ENCODE data around the gene ADAMTS7. TPM values are rescaled to one million over a fixed set of nuclear protein-coding genes. Genes with fewer than 3 reads are reported as not detected.
A peak's percentile ranks its signal among the peaks of the same experiment; 100 is the strongest.

Gene ADAMTS7
- total RNA-seq, 2 experiments from 2014 or later = not detected

DNA sequence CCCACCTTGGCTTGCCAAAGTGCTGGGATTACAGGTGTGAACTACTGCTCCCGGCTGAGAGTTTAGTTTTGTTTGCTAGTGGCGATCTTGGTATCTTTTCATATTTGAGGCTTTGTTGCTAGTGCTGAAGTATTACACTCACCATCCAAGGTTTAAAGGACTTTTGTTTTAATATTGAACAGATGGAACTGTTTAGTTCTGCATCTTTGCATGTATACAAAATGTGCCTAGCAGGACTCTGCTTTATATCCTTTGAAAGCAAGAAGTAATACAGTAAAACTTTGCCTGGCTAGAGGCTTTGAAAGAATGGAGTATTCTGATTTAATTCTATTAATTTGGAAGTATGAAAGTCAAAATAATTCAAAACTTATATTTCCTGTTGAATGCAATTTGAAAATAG, 92.4 kb downstream of the ADAMTS7 start:
- no peak for DNase-seq
- ATAC-seq = no peak
- H3K9me3 Mint-ChIP-seq (ENCODE audit: insufficient read depth) = no peaks in the 10 kb centered on the region

DNA sequence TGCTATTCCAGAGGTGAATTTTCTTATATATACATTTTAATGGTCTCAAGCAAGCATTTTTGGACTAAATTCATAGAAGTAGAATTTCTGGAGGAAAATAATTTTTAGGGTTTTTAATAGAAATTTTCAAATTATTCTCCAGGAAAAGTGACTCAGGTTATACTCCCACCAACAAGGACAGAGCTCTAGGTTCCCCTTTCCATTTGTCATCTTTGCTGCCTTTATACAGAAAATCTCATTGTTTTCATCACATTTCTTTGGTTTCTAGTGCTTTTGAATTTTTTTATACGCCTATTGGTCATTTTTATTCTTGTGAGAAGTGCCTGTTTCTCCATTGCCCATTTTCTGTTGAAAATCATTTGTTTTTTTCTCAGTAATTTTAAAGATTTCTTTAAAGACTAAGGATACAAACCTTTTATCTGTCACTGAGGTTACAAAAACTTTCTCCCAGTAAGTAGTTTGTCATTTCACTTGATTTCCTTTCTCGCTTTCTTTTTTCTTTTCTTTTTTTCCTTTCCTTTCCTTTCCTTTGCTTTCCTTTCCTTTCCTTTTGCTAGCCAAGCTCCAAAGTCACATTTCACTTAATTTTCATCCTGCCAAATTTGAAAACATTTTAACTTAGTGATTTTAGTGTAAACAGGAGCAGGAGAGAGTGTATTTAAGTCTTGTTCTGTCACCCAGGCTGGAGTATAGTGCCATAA, 93.2 kb downstream of the ADAMTS7 start:
- no peak for DNase-seq
- ATAC-seq = no peak
- Mint-ChIP-seq H3K9me3 (ENCODE audit: insufficient read depth) (no peaks in the 10 kb centered on the region), H3K27ac (no peak overlapping the region), H3K27me3 (ENCODE audit: low read depth) (peaks cover 25% of the 10 kb centered on the region), H3K4me3 (no peak overlapping the region), H3K36me3 (ENCODE audit: low read depth) (no peaks in the 10 kb centered on the region), H3K4me1 (ENCODE audit: low read depth) (peaks cover 5% of the 10 kb centered on the region)
- ChIA-PET POLR2A (no interaction called here), CTCF (interaction anchor here (1.1 to 1.5 kb wide), 2 partner anchors 8 to 20 kb away, joined by 3 read pairs; no protein-coding TSS in a partner anchor)

More for the DNA sequence above, 92.4 kb downstream of the ADAMTS7 start:
- ChIA-PET CTCF (interaction anchor here (1.5 kb wide), 1 partner anchor 19 kb away, joined by 3 read pairs; no protein-coding TSS in a partner anchor), POLR2A (no interaction called here)
- Mint-ChIP-seq H3K27ac (no peak overlapping the region), H3K27me3 (ENCODE audit: low read depth) (peaks cover 25% of the 10 kb centered on the region), H3K36me3 (ENCODE audit: low read depth) (no peaks in the 10 kb centered on the region), H3K4me3 (no peak overlapping the region), H3K4me1 (ENCODE audit: low read depth) (no peaks in the 10 kb centered on the region)

DNA sequence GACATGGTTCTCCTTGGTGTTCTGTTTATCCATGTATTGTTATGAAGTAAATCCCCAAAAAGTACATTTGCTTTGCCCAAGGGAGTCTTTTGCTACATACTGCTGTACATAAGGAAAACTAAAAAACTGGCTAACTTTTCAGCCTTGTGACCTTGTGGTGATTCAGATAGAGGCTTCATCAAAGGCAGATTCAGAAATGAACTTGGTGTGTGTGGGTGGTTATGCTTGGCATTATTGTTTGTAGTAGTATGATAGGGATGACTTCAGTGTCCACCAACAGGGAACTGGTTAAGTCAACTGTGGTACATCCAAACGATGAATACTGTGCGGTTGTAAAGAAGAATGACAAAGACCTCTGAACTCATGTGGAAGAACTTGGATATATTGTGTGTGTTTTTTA, 94.6 kb downstream of the ADAMTS7 start:
- ChIA-PET CTCF (no interaction called here), POLR2A (no interaction called here)
- H3K9me3 Mint-ChIP-seq (ENCODE audit: insufficient read depth) = no peaks in the 10 kb centered on the region
- H3K27me3 Mint-ChIP-seq (ENCODE audit: low read depth) = peaks cover 22% of the 10 kb centered on the region
- ATAC-seq (no peak), DNase-seq (no peak)
- H3K27ac Mint-ChIP-seq = no peak overlapping the region
- no peaks in the 10 kb centered on the region for H3K36me3 Mint-ChIP-seq (ENCODE audit: low read depth)
- H3K4me3 Mint-ChIP-seq = no peak overlapping the region
- peaks cover 10% of the 10 kb centered on the region for H3K4me1 Mint-ChIP-seq (ENCODE audit: low read depth)

DNA sequence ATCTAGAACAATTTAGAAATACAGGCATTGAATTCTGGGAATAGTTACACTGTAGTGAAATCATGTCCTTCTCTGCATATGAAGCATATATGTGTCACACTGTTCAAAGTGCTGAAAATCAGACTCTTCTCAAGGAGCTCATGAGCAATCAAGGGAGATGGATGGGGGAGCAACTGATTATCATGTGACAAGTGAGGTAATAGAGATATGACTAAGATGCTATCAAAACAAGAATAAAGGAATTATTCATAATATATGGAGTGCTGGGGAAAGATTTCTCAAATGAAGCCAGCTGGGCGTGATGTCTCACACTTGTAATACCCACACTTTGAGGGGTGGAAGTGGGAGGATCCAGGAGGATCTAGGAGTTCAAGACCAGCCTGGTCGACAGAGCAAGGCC, 95.3 kb downstream of the ADAMTS7 start:
- ATAC-seq (no peak), DNase-seq (no peak)
- peaks cover 10% of the 10 kb centered on the region for H3K4me1 Mint-ChIP-seq (ENCODE audit: low read depth)
- no peak overlapping the region for H3K4me3 Mint-ChIP-seq
- no peaks in the 10 kb centered on the region for H3K36me3 Mint-ChIP-seq (ENCODE audit: low read depth)
- H3K27me3 Mint-ChIP-seq (ENCODE audit: low read depth) = peaks cover 22% of the 10 kb centered on the region
- CTCF ChIA-PET = interaction anchor here (1.0 kb wide), 1 partner anchor 24 kb away, joined by 3 read pairs; no protein-coding TSS in a partner anchor
- POLR2A ChIA-PET = no interaction called here
- H3K9me3 Mint-ChIP-seq (ENCODE audit: insufficient read depth) = no peaks in the 10 kb centered on the region
- no peak overlapping the region for H3K27ac Mint-ChIP-seq

DNA sequence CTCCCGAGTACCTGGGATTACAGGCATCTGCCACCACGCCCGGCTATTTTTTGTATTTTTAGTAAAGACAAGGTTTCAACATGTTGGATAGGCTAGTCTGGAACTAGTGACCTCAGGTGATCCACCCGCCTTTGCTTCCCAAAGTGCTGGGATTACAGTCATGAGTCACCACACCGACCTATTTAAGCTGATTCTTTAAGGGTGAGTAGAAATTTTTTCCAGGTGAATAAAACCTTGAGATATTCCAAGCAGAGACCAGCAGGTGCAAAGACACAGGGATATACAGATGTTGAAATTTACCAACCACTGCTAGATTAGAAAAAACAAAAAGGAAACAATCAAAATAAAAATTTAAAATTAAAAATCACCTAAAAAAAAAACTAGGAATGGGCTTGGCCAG, 95.8 kb downstream of the ADAMTS7 start:
- no peak overlapping the region for H3K4me3 Mint-ChIP-seq
- H3K9me3 Mint-ChIP-seq (ENCODE audit: insufficient read depth) = no peaks in the 10 kb centered on the region
- DNase-seq (no peak), ATAC-seq (no peak)
- POLR2A ChIA-PET = no interaction called here
- H3K4me1 Mint-ChIP-seq (ENCODE audit: low read depth) = peaks cover 10% of the 10 kb centered on the region
- H3K36me3 Mint-ChIP-seq (ENCODE audit: low read depth) = no peaks in the 10 kb centered on the region
- CTCF ChIA-PET = interaction anchor here (1.0 kb wide), 1 partner anchor 25 kb away, joined by 3 read pairs; no protein-coding TSS in a partner anchor
- no peak overlapping the region for H3K27ac Mint-ChIP-seq
- H3K27me3 Mint-ChIP-seq (ENCODE audit: low read depth) = peaks cover 22% of the 10 kb centered on the region

DNA sequence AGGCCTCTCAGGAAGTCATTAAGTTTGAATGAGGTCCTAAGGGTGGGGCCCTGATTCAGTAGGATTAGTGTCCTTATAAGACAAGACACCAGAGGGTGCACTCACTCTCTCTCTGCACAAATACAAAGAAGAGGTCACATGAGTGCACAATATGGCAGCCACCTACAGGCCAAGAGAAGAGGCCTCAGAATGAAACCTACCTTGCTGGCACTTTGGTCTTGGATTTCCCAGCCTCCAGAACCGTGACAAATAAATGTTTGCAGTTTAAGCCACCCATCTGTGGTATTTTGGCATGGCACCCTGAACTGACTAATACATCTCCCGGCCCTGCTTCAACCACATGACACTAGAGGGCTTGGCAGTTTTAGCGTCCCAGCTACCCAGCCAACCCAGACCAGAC, 96.4 kb downstream of the ADAMTS7 start:
- Mint-ChIP-seq H3K9me3 (ENCODE audit: insufficient read depth) (no peaks in the 10 kb centered on the region), H3K4me3 (no peak overlapping the region), H3K27me3 (ENCODE audit: low read depth) (peaks cover 20% of the 10 kb centered on the region), H3K36me3 (ENCODE audit: low read depth) (no peaks in the 10 kb centered on the region), H3K4me1 (ENCODE audit: low read depth) (peaks cover 10% of the 10 kb centered on the region), H3K27ac (no peak overlapping the region)
- ATAC-seq (no peak), DNase-seq (no peak)
- CTCF ChIA-PET = no interaction called here
- POLR2A ChIA-PET = no interaction called here

DNA sequence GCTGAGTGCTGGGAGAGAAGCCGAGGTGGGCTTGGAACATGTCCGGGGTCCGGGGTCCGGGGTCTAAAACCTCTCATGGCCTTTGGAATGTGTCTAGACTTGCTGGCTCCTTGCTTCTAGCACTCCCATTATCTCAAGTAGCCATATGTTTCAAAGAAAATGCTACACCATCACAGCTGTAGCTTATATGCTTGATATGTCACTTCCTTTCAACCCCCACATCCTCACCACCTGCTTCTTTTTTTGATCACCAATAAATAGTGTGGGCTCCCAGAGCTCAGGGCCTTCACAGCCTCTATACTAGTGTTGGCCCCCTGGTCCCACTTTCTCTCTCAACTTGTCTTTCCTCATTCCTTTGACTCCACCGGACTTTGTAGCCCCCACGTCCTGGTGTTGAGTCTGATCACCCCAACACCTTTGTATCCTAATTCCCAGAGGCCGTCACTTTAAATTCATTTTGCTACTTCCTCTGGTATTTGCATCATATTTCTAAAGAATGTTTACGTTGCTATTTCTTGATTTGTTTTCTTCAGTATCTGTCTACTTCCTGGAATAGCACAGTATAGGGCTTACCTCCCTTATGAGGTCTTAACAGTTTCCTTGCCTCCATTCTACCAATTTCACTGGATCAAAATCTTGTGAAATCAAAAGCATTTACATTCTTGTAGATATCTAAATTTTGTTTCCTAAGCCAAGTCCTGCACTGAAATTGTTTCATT, 98.3 kb downstream of the ADAMTS7 start:
- peaks cover 19% of the 10 kb centered on the region for H3K27me3 Mint-ChIP-seq (ENCODE audit: low read depth)
- no peak for ATAC-seq
- no peak for DNase-seq
- CTCF ChIA-PET = interaction anchor here (1.4 to 2.2 kb wide), 2 partner anchors 38 to 73 kb away, joined by 3 to 5 read pairs; no protein-coding TSS in a partner anchor
- no peak overlapping the region for H3K4me3 Mint-ChIP-seq
- POLR2A ChIA-PET = no interaction called here
- H3K9me3 Mint-ChIP-seq (ENCODE audit: insufficient read depth) = no peaks in the 10 kb centered on the region
- H3K36me3 Mint-ChIP-seq (ENCODE audit: low read depth) = no peaks in the 10 kb centered on the region
- H3K27ac Mint-ChIP-seq = no peak overlapping the region
- peaks cover 10% of the 10 kb centered on the region for H3K4me1 Mint-ChIP-seq (ENCODE audit: low read depth)

DNA sequence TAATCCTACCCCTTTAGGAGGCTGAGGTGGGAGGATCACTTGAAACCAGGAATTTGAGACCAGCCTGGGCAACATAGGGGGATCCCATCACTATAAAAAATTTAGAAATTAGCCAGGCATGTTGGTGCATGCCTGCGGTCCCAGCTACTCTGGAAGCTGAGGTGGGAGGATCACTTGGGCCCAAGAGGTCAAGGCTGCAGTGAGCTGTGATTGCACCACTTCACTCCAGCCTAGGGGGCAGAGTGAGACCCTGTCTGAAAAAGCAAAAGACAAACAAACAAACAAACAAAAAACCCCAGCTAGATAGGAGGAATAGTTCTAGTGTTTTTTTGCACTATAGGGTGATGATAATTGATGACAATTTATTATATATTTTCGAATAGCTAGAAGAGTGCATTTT, 99.6 kb downstream of the ADAMTS7 start:
- no peak overlapping the region for H3K4me3 Mint-ChIP-seq
- peaks cover 10% of the 10 kb centered on the region for H3K4me1 Mint-ChIP-seq (ENCODE audit: low read depth)
- no peaks in the 10 kb centered on the region for H3K9me3 Mint-ChIP-seq (ENCODE audit: insufficient read depth)
- ATAC-seq = no peak
- no peaks in the 10 kb centered on the region for H3K36me3 Mint-ChIP-seq (ENCODE audit: low read depth)
- CTCF ChIA-PET = interaction anchor here (1.4 to 2.2 kb wide), 2 partner anchors 39 to 72 kb away, joined by 3 to 5 read pairs; no protein-coding TSS in a partner anchor
- POLR2A ChIA-PET = no interaction called here
- no peak overlapping the region for H3K27ac Mint-ChIP-seq
- peaks cover 23% of the 10 kb centered on the region for H3K27me3 Mint-ChIP-seq (ENCODE audit: low read depth)
- no peak for DNase-seq

DNA sequence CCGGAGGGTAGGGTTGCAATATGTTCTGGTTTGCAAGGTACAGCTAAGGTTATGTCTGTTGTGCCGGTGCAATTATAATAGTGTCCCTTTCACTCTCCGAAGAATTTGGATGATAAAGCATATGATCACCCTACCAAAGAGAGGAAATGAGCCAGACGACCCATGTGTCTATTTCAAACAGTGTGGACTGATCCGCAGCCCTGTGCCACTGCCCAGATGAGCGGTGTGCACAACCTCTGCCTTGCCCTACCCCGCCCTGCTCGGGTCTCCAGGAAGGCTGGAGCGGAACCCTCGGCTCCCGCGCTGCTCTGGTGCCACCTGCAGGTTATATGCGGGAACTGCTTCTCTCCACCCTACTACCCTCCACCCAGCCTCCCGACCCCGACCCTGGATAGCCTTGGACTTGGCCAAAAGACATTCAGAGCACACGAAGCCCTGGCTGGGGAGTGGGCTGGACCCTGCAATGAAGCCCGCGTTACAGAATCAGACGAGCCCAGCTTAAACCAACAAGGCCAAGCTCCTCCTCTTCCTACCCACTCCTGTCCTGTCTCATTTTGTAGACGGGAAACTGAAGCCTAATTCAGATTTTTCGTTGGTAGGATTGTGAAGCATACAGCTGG, 101.9 kb downstream of the ADAMTS7 start:
- Mint-ChIP-seq H3K27ac (no peak overlapping the region), H3K36me3 (ENCODE audit: low read depth) (no peaks in the 10 kb centered on the region), H3K9me3 (ENCODE audit: insufficient read depth) (no peaks in the 10 kb centered on the region), H3K27me3 (ENCODE audit: low read depth) (peaks cover 24% of the 10 kb centered on the region), H3K4me1 (ENCODE audit: low read depth) (peaks cover 10% of the 10 kb centered on the region), H3K4me3 (peak overlapping the region; percentile 23)
- ATAC-seq (peak; percentile 97), DNase-seq (peak; percentile 75)
- ChIA-PET CTCF (interaction anchor here (0.7 to 4.9 kb wide), 19 partner anchors 9 to 400 kb away, joined by 3 to 46 read pairs (median 4); partner anchors contain the start of genes CHRNA3, CHRNA5, CHRNB4 and PSMA4), POLR2A (no interaction called here)

Other genes starting within 250 kb of the ADAMTS7 start
- 1 to 10 TPM; 2.1 to 2.7 TPM for gene CHRNA5, start 245.9 kb downstream of the ADAMTS7 start, total RNA-seq
- gene CHRNA3, start 190.5 kb downstream of the ADAMTS7 start, total RNA-seq = not detected
- gene CHRNB4, start 170.3 kb downstream of the ADAMTS7 start, total RNA-seq = not detected
- 100 to 1,000 TPM; 243 to 244 TPM for gene MORF4L1, start 61.4 kb upstream of the ADAMTS7 start, total RNA-seq
- gene CTSH, start 133.6 kb upstream of the ADAMTS7 start, total RNA-seq = 10 to 100 TPM; 34.0 to 35.3 TPM

Data from activated CD8-positive, alpha-beta T cell treated with anti-CD3 and anti-CD28 coated beads, Interleukin-2, amount 10 ng/mL, durations not matched to agents 7 days and 5 days (primary cell).